HepG2 (cell line): ENCODE data around the gene JPT1. TPM values are rescaled to one million over a fixed set of nuclear protein-coding genes. Genes with fewer than 3 reads are reported as not detected.
A peak's percentile ranks its signal among the peaks of the same experiment; 100 is the strongest.

ENCODE experiments used
- ATAC-seq: fragments of 200-7000 bp; cut with Tn5 transposase; 3 replicates; pipeline ENCODE4 v1.9.1; 2020; ENCODE audit warnings: mild to moderate bottlenecking, moderate library complexity
- BruUV-seq: library from RNA; stranded (reverse); fragments of 400-500 nt; replicated peaks from 2 replicates; lab custom pipeline; 2021; lab: Mats Ljungman, UMichigan
- CTCF ChIA-PET: fragments of 300-600 bp; formaldehyde crosslinking; extraction: SDS; loops from one replicate; lab custom pipeline; 2021; ENCODE audit warnings: low total read pairs, inconsistent platforms, low intra/inter-chr PET ratio; lab: Yijun Ruan, JAX
- POLR2A ChIA-PET: fragments of 350-600 bp; sonication (Branson Sonifier 250); formaldehyde crosslinking; loops from one replicate; lab custom pipeline; 2020; ENCODE audit warnings: antibody characterized with exemption, inconsistent platforms; lab: Yijun Ruan, JAX
- DNase-seq: peaks from one replicate; pipeline ENCODE4 v3.0.0-alpha.2; 2015; ENCODE audit warnings: low spot score
- FAIRE-seq: peaks from 3 replicates; lab custom pipeline; 2011; peaks lifted over from hg19 to GRCh38; lab: Jason Lieb, UNC
- H2AFZ ChIP-seq: one replicate; pipeline ENCODE4 v1.6.1; 2011; ENCODE audit warnings: low read length, inconsistent platforms
- H3K27ac ChIP-seq: fragments of 300-600 bp; 3 replicates; pipeline ENCODE4 v1.8.0; 2011; ENCODE audit warnings: mixed run types, mild to moderate bottlenecking, mixed read lengths, low read length, inconsistent platforms; ENCODE audit not compliant: insufficient read depth; ENCODE audit errors: extremely low read length
- H3K27me3 ChIP-seq, 2 experiments: fragments of 200-600 bp in 1 of 2; 2 replicates in 1 of 2; 3 replicates in 1 of 2; pipeline versions ENCODE4 v1.6.0 to v1.8.0; 2011; ENCODE audit warnings: low read length in 2 of 2, mild to moderate bottlenecking in 2 of 2, moderate library complexity in 2 of 2, inconsistent platforms in 1 of 2; ENCODE audit not compliant: insufficient read depth in 2 of 2, control insufficient read depth in 1 of 2
- H3K36me3 ChIP-seq, 2 experiments: fragments of 200-600 bp in 1 of 2; replicated peaks in 1 of 2; 2 replicates in 1 of 2; 3 replicates in 1 of 2; pipeline versions ENCODE4 v1.5.1 to v1.8.0; 2011; ENCODE audit warnings: low read length in 2 of 2, inconsistent platforms in 1 of 2; ENCODE audit not compliant: insufficient read depth in 2 of 2, control insufficient read depth in 1 of 2
- H3K4me1 ChIP-seq: 2 replicates; pipeline ENCODE4 v1.5.1; 2012; ENCODE audit warnings: low read length, inconsistent platforms; ENCODE audit not compliant: insufficient read depth
- H3K4me2 ChIP-seq: 2 replicates; pipeline ENCODE4 v1.6.0; 2011; ENCODE audit warnings: low read depth, low read length, inconsistent platforms
- H3K4me3 ChIP-seq, 3 experiments: fragments of 200-600 bp in 1 of 3; sonication (generic), shearing (Covaris generic) in 1 of 3; replicated peaks in 1 of 3; 2 replicates each; pipeline ENCODE4 v1.5.1; 2011 to 2016; ENCODE audit warnings: low read length in 3 of 3, inconsistent platforms in 2 of 3, low read depth in 2 of 3, mild to moderate bottlenecking in 2 of 3, control low read depth in 1 of 3, mixed read lengths in 1 of 3; ENCODE audit not compliant: insufficient read depth in 1 of 3
- H3K79me2 ChIP-seq: one replicate; pipeline ENCODE4 v1.6.1; 2011; ENCODE audit warnings: low read length, inconsistent platforms; ENCODE audit not compliant: insufficient read depth
- H3K9ac ChIP-seq: 2 replicates; pipeline ENCODE4 v1.6.0; 2011; ENCODE audit warnings: mild to moderate bottlenecking, low read depth, low read length, inconsistent platforms; ENCODE audit not compliant: insufficient read depth
- H3K9me3 ChIP-seq: 2 replicates; pipeline ENCODE4 v1.5.1; 2012; ENCODE audit warnings: mild to moderate bottlenecking, low read length
- H4K20me1 ChIP-seq: 2 replicates; pipeline ENCODE4 v1.6.0; 2011; ENCODE audit warnings: inconsistent platforms, mild to moderate bottlenecking, low read length, moderate library complexity; ENCODE audit not compliant: insufficient read depth
- AGO1 ChIP-seq: fragments of 200-400 bp; formaldehyde crosslinking; IDR thresholded peaks from 2 replicates; pipeline ENCODE4 v1.6.1; 2017; ENCODE audit warnings: mild to moderate bottlenecking, low read depth, low read length, moderate library complexity; ENCODE audit not compliant: poor library complexity, severe bottlenecking
- FOXK1 ChIP-seq: sonication (generic); formaldehyde crosslinking; IDR thresholded peaks from 2 replicates; pipeline ENCODE4 v1.4.0; 2020; ENCODE audit warnings: low read depth, missing genetic modification reagents, borderline replicate concordance
- GATAD1 ChIP-seq: IDR thresholded peaks from 2 replicates; pipeline ENCODE4 v1.6.1; 2016; ENCODE audit warnings: missing genetic modification reagents, missing compliant biosample characterization
- KDM1A ChIP-seq: IDR thresholded peaks from 2 replicates; pipeline ENCODE4 v1.6.1; 2016; ENCODE audit warnings: missing compliant biosample characterization
- KDM6A ChIP-seq: IDR thresholded peaks from 2 replicates; pipeline ENCODE4 v1.6.1; 2016; ENCODE audit warnings: low read depth
- KLF9 ChIP-seq: IDR thresholded peaks from 2 replicates; pipeline ENCODE4 v1.6.1; 2016; ENCODE audit warnings: low read depth
- SOX5 ChIP-seq: IDR thresholded peaks from 2 replicates; pipeline ENCODE4 v1.6.1; 2016; ENCODE audit warnings: borderline replicate concordance
- TAF1 ChIP-seq: sonication (generic); formaldehyde crosslinking; IDR thresholded peaks from 2 replicates; pipeline ENCODE4 v1.4.0; 2020; ENCODE audit warnings: missing genetic modification reagents
- TEAD3 ChIP-seq: optimal IDR thresholded peaks from 2 replicates; pipeline ENCODE3; 2016; ENCODE audit warnings: borderline replicate concordance
- TFAP4 ChIP-seq: sonication (generic); IDR thresholded peaks from 2 replicates; pipeline ENCODE4 v1.6.1; 2016; ENCODE audit warnings: low read depth, borderline replicate concordance
- ZFP36L1 ChIP-seq: sonication (generic); formaldehyde crosslinking; IDR thresholded peaks from 2 replicates; pipeline ENCODE4 v1.8.0; 2022; ENCODE audit warnings: mild to moderate bottlenecking, missing genetic modification reagents, moderate library complexity
- ZNF503 ChIP-seq: sonication (generic); formaldehyde crosslinking; IDR thresholded peaks from 2 replicates; pipeline ENCODE4 v1.4.0; 2020; ENCODE audit warnings: missing genetic modification reagents
- ZNF605 ChIP-seq: sonication (generic); formaldehyde crosslinking; IDR thresholded peaks from 2 replicates; pipeline ENCODE4 v1.8.0; 2022; ENCODE audit warnings: mild to moderate bottlenecking, missing genetic modification reagents
- ZNF670 ChIP-seq: sonication (generic); formaldehyde crosslinking; IDR thresholded peaks from 2 replicates; pipeline ENCODE4 v1.8.0; 2022; ENCODE audit warnings: mild to moderate bottlenecking, missing genetic modification reagents, borderline replicate concordance
- WGBS: methylation state at CpG from one replicate; pipeline ENCODE4 v1.1.6; 2017; ENCODE audit warnings: low lambda C conversion rate; 5-methylcytosine and 5-hydroxymethylcytosine counted together
- in situ Hi-C: cut with HindIII; loops from 2 replicates; pipeline ENCODE4 v1.10.0; 2017; ENCODE audit warnings: low pct_unique_long_range_greater_than_20kb; ENCODE audit not compliant: extremely low pct_ligation_motif_present
- intact Hi-C: fragments of 100-400 bp; cut with micrococcal nuclease; formaldehyde crosslinking; loops from one replicate; pipeline ENCODE4 v1.10.0; 2022; ENCODE audit not compliant: unreplicated experiment
- polyA plus RNA-seq, 8 experiments: library from polyadenylated mRNA; depleted of rRNA in 3 of 8; stranded (reverse) in 7 of 8; unstranded in 1 of 8; fragments of >200 nt; fragmentation: Illumina TruSeq in 4 of 8; extraction: Trizol in 4 of 8; gene quantifications; 2 replicates each; pipeline versions ENCODE4 v1.2.1 to v1.2.3, GENCODE V29; 2011 to 2016; ENCODE audit warnings: low read depth in 4 of 8, missing spikeins in 1 of 8, mixed read lengths in 1 of 8; ENCODE audit not compliant: insufficient read depth in 1 of 8
- total RNA-seq, 5 experiments: library from RNA; depleted of rRNA; stranded (reverse); fragments of >200 nt; fragmentation: Illumina TruSeq; extraction: Trizol; gene quantifications; 2 replicates each; pipeline ENCODE4 v1.2.3, GENCODE V29; 2016; ENCODE audit warnings: low read depth in 1 of 5
- TF ChIP-seq, protein P1 (sequence below): sonication (generic); formaldehyde crosslinking; IDR thresholded peaks from 2 replicates; pipeline ENCODE4 v1.4.0; 2020; ENCODE audit warnings: low read depth, missing genetic modification reagents
- TF ChIP-seq, protein P2 (sequence below): sonication (generic); formaldehyde crosslinking; IDR thresholded peaks from 2 replicates; pipeline ENCODE4 v1.4.0; 2020; ENCODE audit warnings: missing genetic modification reagents

The JPT1 gene
- total and polyA plus RNA-seq, 2 of the 13 experiments (the other 11 are each of a cell fraction or from before 2014, with no cell fraction given), result 43.3 to 256 TPM

- Histone ChIP-seq H3K36me3 (no peaks in the 10 kb centered on the region), H3K27ac (peak within 1 kb of the TSS; percentile 63), H4K20me1 (no peaks in the 10 kb centered on the region; the same call in 1 of the 2 replicates), H3K9me3 (no peaks in the 10 kb centered on the region), H3K79me2 (no peaks in the 10 kb centered on the region), H3K4me3 (peak within 1 kb of the TSS; percentile 57 to 76 (median 68)), H3K27me3 (0 out of 5 replicates have a peak, but pooled peaks cover 0 to 11% of the 10 kb centered on the region in 2 experiments), H3K4me2 (peak within 1 kb of the TSS; percentile 90), H2AFZ (no peak within 1 kb of the TSS), H3K4me1 (peaks cover 97% of the 10 kb centered on the region), H3K9ac (peak within 1 kb of the TSS; percentile 75)
- ChIA-PET CTCF (interaction anchor here (2.2 kb wide), 1 partner anchor 18 kb away, joined by 7 read pairs; no protein-coding TSS in a partner anchor), POLR2A (interaction anchor here (0.6 to 3.8 kb wide), 19 partner anchors 8 to 221 kb away, joined by 3 to 20 read pairs (median 7); partner anchors contain the start of genes ARMC7, MRPL58, NT5C and SLC25A19)
- no TSS peak for BruUV-seq
- ATAC-seq (peak; percentile 63), DNase-seq (peak; percentile 91), FAIRE-seq (peak; percentile 66)
- intact Hi-C loops, result loop anchor here (2.0 to 5.0 kb wide), 2 partner anchors 41 to 53 kb away; partner anchors contain the start of genes ATP5PD and KCTD2
- WGBS, result 34% methylated on average over 48 of the region's 69 CpGs
- in situ Hi-C loops, result no loop called here
- TF ChIP-seq, protein P1, sequence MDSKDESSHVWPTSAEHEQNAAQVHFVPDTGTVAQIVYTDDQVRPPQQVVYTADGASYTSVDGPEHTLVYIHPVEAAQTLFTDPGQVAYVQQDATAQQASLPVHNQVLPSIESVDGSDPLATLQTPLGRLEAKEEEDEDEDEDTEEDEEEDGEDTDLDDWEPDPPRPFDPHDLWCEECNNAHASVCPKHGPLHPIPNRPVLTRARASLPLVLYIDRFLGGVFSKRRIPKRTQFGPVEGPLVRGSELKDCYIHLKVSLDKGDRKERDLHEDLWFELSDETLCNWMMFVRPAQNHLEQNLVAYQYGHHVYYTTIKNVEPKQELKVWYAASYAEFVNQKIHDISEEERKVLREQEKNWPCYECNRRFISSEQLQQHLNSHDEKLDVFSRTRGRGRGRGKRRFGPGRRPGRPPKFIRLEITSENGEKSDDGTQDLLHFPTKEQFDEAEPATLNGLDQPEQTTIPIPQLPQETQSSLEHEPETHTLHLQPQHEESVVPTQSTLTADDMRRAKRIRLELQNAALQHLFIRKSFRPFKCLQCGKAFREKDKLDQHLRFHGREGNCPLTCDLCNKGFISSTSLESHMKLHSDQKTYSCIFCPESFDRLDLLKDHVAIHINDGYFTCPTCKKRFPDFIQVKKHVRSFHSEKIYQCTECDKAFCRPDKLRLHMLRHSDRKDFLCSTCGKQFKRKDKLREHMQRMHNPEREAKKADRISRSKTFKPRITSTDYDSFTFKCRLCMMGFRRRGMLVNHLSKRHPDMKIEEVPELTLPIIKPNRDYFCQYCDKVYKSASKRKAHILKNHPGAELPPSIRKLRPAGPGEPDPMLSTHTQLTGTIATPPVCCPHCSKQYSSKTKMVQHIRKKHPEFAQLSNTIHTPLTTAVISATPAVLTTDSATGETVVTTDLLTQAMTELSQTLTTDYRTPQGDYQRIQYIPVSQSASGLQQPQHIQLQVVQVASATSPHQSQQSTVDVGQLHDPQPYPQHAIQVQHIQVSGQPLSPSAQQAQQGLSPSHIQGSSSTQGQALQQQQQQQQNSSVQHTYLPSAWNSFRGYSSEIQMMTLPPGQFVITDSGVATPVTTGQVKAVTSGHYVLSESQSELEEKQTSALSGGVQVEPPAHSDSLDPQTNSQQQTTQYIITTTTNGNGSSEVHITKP, result no peak
- peak; percentile 17 for TF ChIP-seq TAF1 (CRISPR knock-in tag)
- TF ChIP-seq TFAP4, result peak; percentile 11; the same call in 1 of the 2 replicates
- TF ChIP-seq FOXK1 (CRISPR knock-in tag), result no peak
- 0 out of 2 replicates have a peak, but pooled peaks have one; percentile 0 for TF ChIP-seq ZNF605 (CRISPR knock-in tag)
- TF ChIP-seq ZNF503 (CRISPR knock-in tag), result peak; percentile 42; the same call in 1 of the 2 replicates
- TF ChIP-seq TEAD3, result peak; percentile 81
- TF ChIP-seq KLF9 (CRISPR knock-in tag), result 0 out of 2 replicates have a peak, but pooled peaks have one; percentile 10
- TF ChIP-seq, protein P2, sequence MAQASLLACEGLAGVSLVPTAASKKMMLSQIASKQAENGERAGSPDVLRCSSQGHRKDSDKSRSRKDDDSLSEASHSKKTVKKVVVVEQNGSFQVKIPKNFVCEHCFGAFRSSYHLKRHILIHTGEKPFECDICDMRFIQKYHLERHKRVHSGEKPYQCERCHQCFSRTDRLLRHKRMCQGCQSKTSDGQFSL (CRISPR knock-in tag), result 0 out of 2 replicates have a peak, but pooled peaks have one; percentile 36
- TF ChIP-seq SOX5, result peak; percentile 48; the same call in 1 of the 2 replicates
- TF ChIP-seq GATAD1, result no peak
- TF ChIP-seq KDM6A (CRISPR knock-in tag), result no peak
- TF ChIP-seq ZFP36L1, result no peak
- TF ChIP-seq AGO1, result no peak
- peak; percentile 10; the same call in 1 of the 2 replicates for TF ChIP-seq KDM1A
- peak; percentile 27; the same call in 1 of the 2 replicates for TF ChIP-seq ZNF670 (CRISPR knock-in tag)
Measured at GRCh38 chr17:75087558-75088453, 66.5 kb downstream of the JPT1 start, which contains the start of gene SLC16A5. Gene SLC16A5, plus strand, starts transcription at chr17:75087954. Its CDS starts 5,683 bp downstream, at chr17:75093637.
